Measurements from ENCODE around the gene HIVEP3.

HIVEP3 gene

DNA sequence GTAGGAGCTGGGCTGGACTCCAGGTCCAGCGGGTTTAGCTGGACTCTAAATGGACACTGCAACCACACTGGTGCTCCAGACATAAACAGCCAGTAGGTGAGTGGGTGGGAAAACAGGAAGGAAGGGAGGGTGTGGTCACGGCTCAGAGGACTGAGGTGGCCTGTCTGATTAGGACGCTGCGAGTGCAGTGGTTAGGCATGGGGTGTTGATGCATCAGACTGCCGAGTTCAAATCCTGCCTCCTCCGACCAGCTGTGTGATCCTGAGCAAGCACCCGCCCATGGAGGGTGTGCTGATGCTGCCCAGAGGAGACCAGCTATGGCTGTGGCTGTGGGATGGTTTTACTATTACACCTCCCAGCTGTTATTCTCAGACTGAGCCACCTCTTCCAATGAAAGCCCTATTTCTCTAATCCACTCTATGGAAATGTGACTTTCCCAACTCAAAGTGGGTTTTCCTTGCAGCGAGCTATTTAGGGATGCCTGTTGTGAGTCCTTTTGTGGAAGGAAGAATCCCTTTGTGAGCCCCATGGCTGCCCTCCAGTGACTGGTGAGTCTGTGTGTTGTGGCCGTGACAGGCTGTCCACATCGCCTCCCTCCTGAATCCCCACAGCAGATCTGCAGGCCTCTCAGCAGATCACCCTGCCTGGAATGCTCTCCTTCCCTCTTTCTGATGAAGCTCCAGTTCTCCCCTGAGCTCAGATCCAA lies 377.7 kb downstream of the HIVEP3 start:
- Histone ChIP-seq H3K36me3 (replicated peaks; ENCODE audit: insufficient read depth, low read length) (no peaks in the 10 kb centered on the region), H3K4me2 (ENCODE audit: low read depth, low read length) (no peak overlapping the region), H3F3A (ENCODE audit: insufficient read depth, low read length) (no peaks in the 10 kb centered on the region), H3K9ac (ENCODE audit: low read length) (no peak overlapping the region), H3K9me2 (replicated peaks; ENCODE audit: insufficient read depth, low read length) (no peaks in the 10 kb centered on the region), H2AFZ (ENCODE audit: low read length) (no peak overlapping the region), H3K9me3 (replicated peaks; ENCODE audit: insufficient read depth, low read length) (no peaks in the 10 kb centered on the region), H3K79me2 (ENCODE audit: low read length) (no peaks in the 10 kb centered on the region), H3K4me3 (ENCODE audit: low read length) (no peak overlapping the region), H4K20me1 (ENCODE audit: insufficient read depth, low read length) (no peaks in the 10 kb centered on the region), H3K27ac (ENCODE audit: low read length) (no peak overlapping the region), H3K27me3 (replicated peaks; ENCODE audit: insufficient read depth, low read length) (no peaks in the 10 kb centered on the region), H3K4me1 (ENCODE audit: low read length) (no peaks in the 10 kb centered on the region)
- TF ChIP-seq, protein P1, sequence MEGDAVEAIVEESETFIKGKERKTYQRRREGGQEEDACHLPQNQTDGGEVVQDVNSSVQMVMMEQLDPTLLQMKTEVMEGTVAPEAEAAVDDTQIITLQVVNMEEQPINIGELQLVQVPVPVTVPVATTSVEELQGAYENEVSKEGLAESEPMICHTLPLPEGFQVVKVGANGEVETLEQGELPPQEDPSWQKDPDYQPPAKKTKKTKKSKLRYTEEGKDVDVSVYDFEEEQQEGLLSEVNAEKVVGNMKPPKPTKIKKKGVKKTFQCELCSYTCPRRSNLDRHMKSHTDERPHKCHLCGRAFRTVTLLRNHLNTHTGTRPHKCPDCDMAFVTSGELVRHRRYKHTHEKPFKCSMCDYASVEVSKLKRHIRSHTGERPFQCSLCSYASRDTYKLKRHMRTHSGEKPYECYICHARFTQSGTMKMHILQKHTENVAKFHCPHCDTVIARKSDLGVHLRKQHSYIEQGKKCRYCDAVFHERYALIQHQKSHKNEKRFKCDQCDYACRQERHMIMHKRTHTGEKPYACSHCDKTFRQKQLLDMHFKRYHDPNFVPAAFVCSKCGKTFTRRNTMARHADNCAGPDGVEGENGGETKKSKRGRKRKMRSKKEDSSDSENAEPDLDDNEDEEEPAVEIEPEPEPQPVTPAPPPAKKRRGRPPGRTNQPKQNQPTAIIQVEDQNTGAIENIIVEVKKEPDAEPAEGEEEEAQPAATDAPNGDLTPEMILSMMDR (IDR thresholded peaks at IDR 0.05; ENCODE audit: low read length), result no peak
- TF ChIP-seq EZH2 (optimal IDR thresholded peaks at IDR 0.05; ENCODE audit: low read depth, low read length) (no peak), EZH2phosphoT487 (IDR thresholded peaks at IDR 0.05; ENCODE audit: low read length) (no peak)
- DNase-seq, result no peak

DNA sequence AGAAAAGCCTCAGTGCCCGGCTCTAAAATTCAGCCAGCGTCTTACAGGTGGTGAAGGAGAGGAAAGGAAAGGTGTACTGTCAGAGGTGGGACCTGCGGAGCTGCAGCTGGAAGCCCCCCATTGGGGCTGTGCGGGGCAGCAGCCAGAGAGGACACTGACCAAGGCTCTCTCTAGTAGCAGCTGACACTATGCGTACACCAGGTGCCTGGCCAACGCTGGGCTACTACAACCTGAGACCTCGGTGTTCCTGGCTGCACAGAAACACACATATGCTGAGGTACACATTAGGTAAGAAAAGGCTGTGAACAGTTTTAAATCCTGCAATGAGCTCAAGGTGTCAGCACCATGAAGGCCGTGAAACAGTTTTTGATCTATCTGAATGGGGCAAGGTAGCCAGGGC lies 378.7 kb downstream of the HIVEP3 start:
- Histone ChIP-seq H3K27ac (ENCODE audit: low read length) (no peak overlapping the region), H3K4me1 (ENCODE audit: low read length) (no peaks in the 10 kb centered on the region), H3K9me3 (replicated peaks; ENCODE audit: insufficient read depth, low read length) (no peaks in the 10 kb centered on the region), H3F3A (ENCODE audit: insufficient read depth, low read length) (no peaks in the 10 kb centered on the region), H3K9me2 (replicated peaks; ENCODE audit: insufficient read depth, low read length) (no peaks in the 10 kb centered on the region), H3K9ac (ENCODE audit: low read length) (no peak overlapping the region), H3K36me3 (replicated peaks; ENCODE audit: insufficient read depth, low read length) (no peaks in the 10 kb centered on the region), H2AFZ (ENCODE audit: low read length) (no peak overlapping the region), H3K79me2 (ENCODE audit: low read length) (no peaks in the 10 kb centered on the region), H4K20me1 (ENCODE audit: insufficient read depth, low read length) (no peaks in the 10 kb centered on the region), H3K4me3 (ENCODE audit: low read length) (no peak overlapping the region), H3K27me3 (replicated peaks; ENCODE audit: insufficient read depth, low read length) (no peaks in the 10 kb centered on the region), H3K4me2 (ENCODE audit: low read depth, low read length) (no peak overlapping the region)
- TF ChIP-seq EZH2 (optimal IDR thresholded peaks at IDR 0.05; ENCODE audit: low read depth, low read length), result no peak
- TF ChIP-seq EZH2phosphoT487 (IDR thresholded peaks at IDR 0.05; ENCODE audit: low read length), result no peak
- TF ChIP-seq, protein P1 (IDR thresholded peaks at IDR 0.05; ENCODE audit: low read length), result no peak
- DNase-seq, result no peak

DNA sequence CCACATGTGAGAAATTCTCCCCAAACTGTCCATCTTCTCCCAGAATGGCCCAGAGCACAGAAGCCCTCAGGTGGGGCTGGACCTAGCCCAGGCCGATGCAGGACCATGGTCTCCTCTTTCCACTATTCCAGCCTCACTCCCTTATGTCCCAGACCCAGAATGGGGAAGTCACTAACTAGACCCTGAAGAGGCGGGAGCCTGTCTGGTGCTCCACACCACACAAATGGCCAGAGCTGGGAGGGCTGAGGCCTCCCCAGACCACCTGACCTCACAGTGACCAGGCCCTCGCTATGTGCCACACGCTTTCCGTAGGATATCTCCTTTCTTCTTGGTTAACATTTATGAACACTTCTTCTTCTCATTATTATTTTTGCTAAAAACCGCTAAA lies 379.3 kb downstream of the HIVEP3 start:
- Histone ChIP-seq H3K27ac (ENCODE audit: low read length) (no peak overlapping the region), H3K9me2 (replicated peaks; ENCODE audit: insufficient read depth, low read length) (no peaks in the 10 kb centered on the region), H3K4me2 (ENCODE audit: low read depth, low read length) (no peak overlapping the region), H3K9me3 (replicated peaks; ENCODE audit: insufficient read depth, low read length) (no peaks in the 10 kb centered on the region), H3F3A (ENCODE audit: insufficient read depth, low read length) (no peaks in the 10 kb centered on the region), H3K27me3 (replicated peaks; ENCODE audit: insufficient read depth, low read length) (no peaks in the 10 kb centered on the region), H3K4me3 (ENCODE audit: low read length) (no peak overlapping the region), H3K9ac (ENCODE audit: low read length) (no peak overlapping the region), H3K36me3 (replicated peaks; ENCODE audit: insufficient read depth, low read length) (no peaks in the 10 kb centered on the region), H4K20me1 (ENCODE audit: insufficient read depth, low read length) (no peaks in the 10 kb centered on the region), H3K4me1 (ENCODE audit: low read length) (no peaks in the 10 kb centered on the region), H3K79me2 (ENCODE audit: low read length) (no peaks in the 10 kb centered on the region), H2AFZ (ENCODE audit: low read length) (no peak overlapping the region)
- TF ChIP-seq EZH2phosphoT487 (IDR thresholded peaks at IDR 0.05; ENCODE audit: low read length), result no peak
- TF ChIP-seq, protein P1 (IDR thresholded peaks at IDR 0.05; ENCODE audit: low read length), result no peak
- TF ChIP-seq EZH2 (optimal IDR thresholded peaks at IDR 0.05; ENCODE audit: low read depth, low read length), result no peak
- DNase-seq, result no peak
